T-helper 2 cell treated with Interferon-gamma antibody and Interleukin-4, amounts not matched to agents 100 ng/mL and 5 ng/mL, for 36 hours (primary cell): Measurements from ENCODE around the gene CD226. TPM values are rescaled to one million over a fixed set of nuclear protein-coding genes. Genes with fewer than 3 reads are reported as not detected.

ENCODE experiments used
- intact Hi-C: fragments of 100-400 bp; cut with micrococcal nuclease; formaldehyde crosslinking; loops from one replicate; pipeline ENCODE4 v1.15.1; 2023
- total RNA-seq: library from RNA; stranded (reverse); gene quantifications from 2 replicates; pipeline ENCODE4 v1.2.3, GENCODE V29; 2022

Gene CD226
- total RNA-seq, 1 donor from 2014 or later: 87.4 TPM

GRCh38 chr18:69830189-69830588 lies 117.5 kb downstream of the CD226 start:
- intact Hi-C loops: no loop called here

GRCh38 chr18:69820538-69820937 lies 127.1 kb downstream of the CD226 start:
- intact Hi-C loops: no loop called here

- intact Hi-C loops: no loop called here
These were observed 128.2 kb downstream of the CD226 start for GRCh38 chr18:69819460-69819859.

- intact Hi-C loops: no loop called here
These were observed 130.2 kb downstream of the CD226 start for GRCh38 chr18:69817335-69817940.

- intact Hi-C loops: no loop called here
These were observed 132.8 kb downstream of the CD226 start for GRCh38 chr18:69814861-69815385.

GRCh38 chr18:69813559-69813958 lies 134.1 kb downstream of the CD226 start:
- intact Hi-C loops: no loop called here

- intact Hi-C loops: no loop called here
These were observed 139.3 kb downstream of the CD226 start for GRCh38 chr18:69808399-69808798.

GRCh38 chr18:69804776-69805501 lies 142.7 kb downstream of the CD226 start:
- intact Hi-C loops: no loop called here
